IPS-NIHi7 (cell line): ENCODE measurements around the gene TRIM31.
A peak's percentile ranks its signal among the peaks of the same experiment; 100 is the strongest.

Experiments
- DNase-seq: peaks from one replicate; pipeline ENCODE4 v3.0.0; 2012; ENCODE audit warnings: mixed read lengths; ENCODE audit errors: extremely low spot score

The TRIM31 gene

DNA sequence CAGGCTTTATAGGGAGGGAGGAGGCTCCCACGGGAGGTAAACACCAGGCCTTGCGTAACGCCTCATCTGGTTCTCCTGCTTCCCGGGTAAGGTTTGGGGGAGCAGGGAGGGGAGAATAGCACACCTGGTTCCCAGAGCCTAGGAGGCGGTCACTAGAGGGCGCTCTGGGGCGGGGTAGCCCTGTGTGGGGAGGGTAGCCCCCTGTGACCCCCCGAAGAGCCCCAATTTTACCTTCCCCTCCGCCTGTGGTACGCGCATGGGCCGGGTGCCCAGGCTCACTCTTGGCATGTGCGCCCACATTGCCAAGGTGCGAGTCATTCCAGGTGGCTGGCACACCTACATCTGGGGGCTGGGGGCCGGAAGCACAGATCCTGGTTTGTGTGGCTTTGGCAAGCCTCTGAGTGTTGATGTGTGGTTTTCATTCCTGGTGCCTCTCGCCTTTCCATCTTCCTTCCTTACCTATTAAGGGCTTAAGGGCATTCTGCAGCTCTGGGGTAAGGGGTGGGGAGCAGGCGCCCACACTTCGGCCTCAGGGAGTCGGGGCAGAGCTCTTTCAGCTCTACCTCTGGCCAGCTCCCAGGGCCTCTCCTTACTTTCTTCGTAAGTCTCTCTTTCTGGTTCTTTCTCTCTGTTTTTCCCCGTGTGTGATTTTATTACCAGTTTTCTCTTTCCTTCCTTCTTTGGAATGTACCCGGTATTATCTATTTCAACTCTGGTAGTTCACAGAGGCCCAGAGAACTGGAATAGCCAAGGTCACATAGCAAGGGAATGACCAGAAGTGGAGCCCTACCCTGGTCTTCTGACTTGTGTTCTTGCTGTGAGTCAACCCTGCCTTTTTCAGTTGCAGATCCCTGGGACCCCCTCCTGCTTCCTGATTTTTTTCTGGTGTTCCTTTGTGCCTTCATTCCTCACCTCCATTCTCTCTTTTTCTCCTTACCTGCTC lies 36.8 kb downstream of the TRIM31 start:
- DNase-seq: peak; percentile 71

DNA sequence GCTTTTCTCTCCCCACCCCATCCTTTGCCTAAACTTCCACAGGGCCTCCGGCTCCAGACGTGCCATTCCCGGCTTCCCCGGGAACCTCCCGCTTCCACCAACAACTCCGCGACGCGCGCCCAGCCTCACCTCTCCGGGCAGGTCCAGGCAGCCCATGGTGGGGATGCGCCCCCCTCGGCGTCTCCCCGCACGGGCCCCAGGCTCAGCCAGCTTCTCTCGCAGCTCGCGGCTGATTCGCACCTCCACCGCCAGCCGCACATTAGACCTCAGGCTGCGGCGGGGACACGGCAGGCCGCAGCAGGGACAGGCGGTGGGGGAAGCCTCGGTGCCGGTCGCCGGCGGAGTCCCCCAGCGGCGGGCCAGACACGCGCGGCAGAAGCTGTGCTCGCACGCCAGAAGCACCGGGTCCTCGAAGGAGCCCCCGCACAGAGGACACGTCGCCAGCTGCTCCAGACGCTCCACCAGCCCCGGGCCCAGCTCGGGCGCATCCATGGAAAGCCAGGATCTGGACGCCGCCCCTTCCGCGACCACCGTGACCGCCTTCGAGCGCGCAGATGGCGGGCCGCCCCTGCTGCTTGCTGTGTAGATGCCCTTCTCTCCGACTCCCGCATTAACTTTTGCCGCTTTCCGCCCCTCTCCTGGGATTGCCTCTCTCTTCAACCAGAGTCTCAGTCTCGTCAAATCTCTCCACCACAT lies 37.6 kb downstream of the TRIM31 start, which contains the start of gene RNF39:
TSS of gene RNF39 (minus strand) at position 676 of the 696 bp plus-strand sequence. CDS start at position 492, 184 bp downstream.
- DNase-seq: peak; percentile 16

- DNase-seq: peak; percentile 65
Observed at GRCh38 chr6:30074331-30075093, 38.4 kb downstream of the TRIM31 start.

DNA sequence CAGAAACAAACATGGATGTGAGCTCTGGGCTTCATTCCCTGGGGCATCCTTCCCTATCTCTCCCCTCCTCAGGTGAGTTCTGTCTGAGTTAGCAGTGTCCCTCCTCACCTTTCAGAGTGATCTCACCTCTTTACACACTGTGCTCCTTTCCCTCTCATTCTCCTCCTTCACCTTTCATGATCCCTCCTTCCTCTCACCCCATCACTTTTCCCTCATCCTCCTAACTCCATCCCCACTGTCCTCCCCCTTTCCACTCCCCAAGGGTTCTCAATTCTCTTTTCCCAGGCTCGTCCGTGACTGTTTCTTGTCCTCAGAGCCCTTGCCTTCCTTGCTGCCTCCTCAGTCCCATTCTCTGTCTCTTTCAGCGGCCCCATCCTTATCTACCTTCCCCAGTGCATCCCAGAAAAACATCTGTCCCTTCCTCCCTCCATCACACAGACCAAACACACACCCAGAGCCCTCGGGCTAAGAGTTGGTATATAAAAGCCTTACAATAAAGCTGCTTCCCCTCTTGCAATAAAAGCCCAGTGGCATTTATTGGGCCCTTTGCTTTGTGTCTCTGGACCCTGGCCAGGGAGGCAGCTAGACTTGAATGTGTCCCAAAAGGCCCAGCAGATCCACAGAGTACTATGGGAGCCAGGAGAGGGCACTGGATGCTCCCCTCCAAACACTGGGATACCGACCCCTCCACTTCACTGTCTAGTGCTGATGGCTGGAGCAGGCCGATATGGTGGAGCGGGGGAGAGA lies 39.2 kb downstream of the TRIM31 start:
- no peak for DNase-seq

DNA sequence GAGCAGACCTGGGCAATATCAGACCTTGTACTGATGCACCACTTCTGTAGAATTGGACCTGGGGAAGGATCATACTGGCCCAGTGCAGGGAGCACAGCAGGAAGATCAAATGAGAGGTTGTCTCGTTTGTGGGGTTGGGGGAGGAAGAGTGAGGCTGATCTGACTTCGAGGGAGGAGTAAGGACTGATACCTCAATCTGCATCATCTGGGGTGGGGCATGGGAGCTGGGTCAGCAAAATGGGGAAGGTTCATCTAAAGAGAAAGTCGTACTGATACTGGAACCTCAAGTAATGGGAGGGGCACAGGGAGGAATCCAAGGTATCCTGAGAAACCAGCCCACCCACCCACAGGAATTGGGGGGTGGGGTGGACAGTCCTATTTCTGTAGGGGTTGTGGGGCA lies 41.0 kb downstream of the TRIM31 start:
- no peak for DNase-seq

- DNase-seq: peak; percentile 46
Observed at GRCh38 chr6:30071081-30071818, 41.6 kb downstream of the TRIM31 start.

- peak; percentile 70 for DNase-seq
Observed at GRCh38 chr6:30067460-30068139, 45.3 kb downstream of the TRIM31 start.

DNA sequence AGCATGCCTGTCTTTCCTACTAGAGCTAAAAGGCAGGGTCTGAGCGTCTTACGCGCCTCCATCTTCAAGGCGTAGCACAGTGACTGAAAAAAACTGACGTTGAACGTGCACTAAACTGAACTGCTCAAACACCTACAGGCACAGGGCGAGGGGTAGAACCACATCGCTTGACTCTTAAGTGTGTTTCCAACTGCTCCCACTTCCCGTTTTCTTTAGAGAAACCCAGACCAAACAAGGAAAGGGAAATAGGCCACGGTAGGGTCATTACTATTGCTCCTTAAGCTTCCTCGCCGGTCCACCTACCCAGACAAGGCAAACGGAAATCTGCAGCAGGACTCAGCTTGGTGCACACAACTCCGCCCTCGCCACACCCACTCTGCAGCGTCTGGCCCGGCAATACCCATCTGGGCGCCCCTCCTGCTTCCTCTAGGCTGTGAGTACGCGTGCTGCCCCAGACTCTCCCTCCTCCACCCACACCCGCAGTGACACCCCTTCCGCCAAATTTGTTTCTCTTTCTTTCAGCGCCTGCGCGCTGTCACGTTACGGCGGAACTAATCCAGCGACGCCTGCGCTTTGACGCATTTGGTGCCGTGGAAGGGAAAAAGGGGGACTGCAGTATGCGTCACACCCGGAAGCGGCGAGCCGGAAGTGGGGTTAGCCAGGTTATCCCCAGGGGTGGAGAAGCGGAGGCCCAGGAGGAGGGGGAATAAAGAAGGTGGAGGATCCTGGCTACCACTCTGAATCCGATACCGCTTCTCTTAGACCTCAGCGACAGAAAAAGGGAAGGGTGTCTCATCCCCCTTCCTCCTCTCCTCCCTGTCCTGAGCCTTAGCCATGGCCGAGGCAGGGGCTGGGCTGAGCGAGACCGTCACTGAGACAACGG lies 46.1 kb downstream of the TRIM31 start, which contains the start of gene PPP1R11:
TSS of gene PPP1R11 (plus strand) at position 622 of the 883 bp plus-strand sequence. CDS start at position 835, 213 bp downstream.
- peak; percentile 95 for DNase-seq

DNA sequence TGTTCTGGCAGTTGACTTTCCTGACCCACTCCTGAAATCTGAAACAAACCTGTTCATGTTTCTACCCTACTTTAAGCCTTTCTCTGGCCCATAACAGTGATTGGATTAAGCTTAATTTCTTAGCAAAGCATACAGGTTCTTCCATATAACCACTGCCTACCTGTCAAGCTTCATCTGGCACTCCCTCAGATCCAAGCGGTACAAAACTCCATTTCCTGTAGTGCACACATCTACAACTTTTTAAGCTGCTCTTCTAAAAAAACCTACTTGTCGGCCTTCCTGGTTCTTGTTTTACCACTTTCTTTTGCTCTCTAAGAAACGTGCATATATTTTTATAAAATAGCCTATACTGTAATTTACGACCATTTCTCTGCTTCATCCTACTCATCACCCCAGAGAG lies 46.8 kb downstream of the TRIM31 start:
- no peak for DNase-seq

DNA sequence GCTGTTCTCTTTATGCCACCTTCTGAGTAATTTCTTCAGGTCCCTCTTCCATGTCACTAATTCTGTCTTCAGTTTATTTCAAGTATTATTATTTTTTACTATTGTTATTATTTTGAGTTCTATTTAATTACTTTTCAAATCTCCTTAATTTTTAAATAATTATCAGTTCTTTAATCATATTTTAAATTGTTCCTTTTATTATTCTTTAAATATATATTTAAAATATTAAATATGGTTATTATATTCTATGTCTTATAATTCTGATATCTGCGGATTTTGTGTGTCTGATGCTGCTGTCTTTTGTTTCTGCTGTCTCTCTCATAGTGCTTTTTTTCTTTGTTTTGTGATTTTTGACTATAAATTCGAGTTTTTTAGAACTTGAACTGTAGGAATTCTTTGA lies 49.6 kb downstream of the TRIM31 start:
- no peak for DNase-seq

- DNase-seq: no peak
Observed at GRCh38 chr6:30062471-30063178, 50.3 kb downstream of the TRIM31 start.

- no peak for DNase-seq
Observed at GRCh38 chr6:30061858-30062458, 50.9 kb downstream of the TRIM31 start.

- DNase-seq: peak; percentile 97
Observed at GRCh38 chr6:30061092-30061857, 51.6 kb downstream of the TRIM31 start, which contains the start of gene POLR1H. TSS of gene POLR1H (plus strand) at chr6:30061265. CDS start at chr6:30061525, 260 bp downstream.

- DNase-seq: peak; percentile 26
Observed at GRCh38 chr6:30060606-30061091, 52.2 kb downstream of the TRIM31 start.

DNA sequence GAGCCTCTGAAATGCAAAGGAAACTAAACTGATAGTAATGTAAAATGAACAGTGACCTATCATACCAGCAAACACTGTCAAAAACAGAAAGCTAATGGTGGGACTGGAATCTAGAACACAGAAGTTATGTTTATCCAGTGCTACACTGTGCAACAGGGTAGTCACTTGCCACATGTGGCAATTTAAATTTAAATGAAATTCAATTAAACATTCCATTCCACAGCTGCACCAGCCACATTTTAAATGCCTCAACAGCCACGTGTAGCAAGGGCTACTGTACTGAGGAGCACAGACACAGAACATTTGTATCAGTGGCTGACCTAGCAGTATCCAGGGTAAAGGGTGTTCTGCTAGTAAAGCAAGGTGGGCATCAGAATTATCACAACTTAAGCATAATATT lies 57.4 kb downstream of the TRIM31 start:
- DNase-seq: no peak

DNA sequence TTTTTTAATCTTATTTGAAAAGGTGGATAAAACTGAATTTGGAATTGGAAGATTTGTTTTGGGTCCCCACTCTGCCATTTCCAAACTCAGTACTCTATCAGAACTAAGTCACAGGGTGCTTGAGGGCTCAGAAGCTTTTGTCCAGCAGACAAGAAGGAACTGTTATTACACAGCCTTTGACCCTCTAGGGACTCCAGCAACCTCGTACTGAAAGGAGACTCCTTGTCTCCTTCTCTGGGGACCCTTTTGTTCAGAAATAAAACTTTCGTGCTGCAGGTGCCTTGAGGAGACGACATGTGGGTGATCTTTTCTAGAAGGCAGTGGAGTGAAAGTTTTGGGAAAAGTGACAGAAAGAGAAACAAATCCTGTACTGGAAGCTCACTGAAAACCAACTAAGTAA lies 59.2 kb downstream of the TRIM31 start:
- DNase-seq: no peak
